WTC11 (cell line): ENCODE results near the gene TMEM269. TPM values are rescaled to one million over a fixed set of nuclear protein-coding genes. Genes with fewer than 3 reads are reported as not detected.

Source experiments
- ATAC-seq: fragments of 200-7000 bp; cut with Tn5 transposase; 2 replicates; pipeline ENCODE4 v1.10.0; 2021; ENCODE audit warnings: mild to moderate bottlenecking, moderate library complexity
- CTCF ChIA-PET: fragments of 300-600 bp; sonication (Branson Sonifier 250); formaldehyde crosslinking; loops from one replicate; lab custom pipeline; 2021; ENCODE audit warnings: antibody characterized with exemption; lab: Charles Lee
- POLR2A ChIA-PET: fragments of 350-600 bp; sonication (Branson Sonifier 250); formaldehyde crosslinking; loops from one replicate; lab custom pipeline; 2021; ENCODE audit warnings: antibody characterized with exemption; lab: Charles Lee
- DNase-seq: peaks from one replicate; pipeline ENCODE4 v3.0.0; 2021; ENCODE audit warnings: low spot score
- H3K27ac Mint-ChIP-seq: 2 replicates; pipeline ENCODE4 v1.8.0; 2021; ENCODE audit warnings: mixed read lengths
- H3K27me3 Mint-ChIP-seq: 2 replicates; pipeline ENCODE4 v1.8.0; 2021; ENCODE audit warnings: low read depth, mild to moderate bottlenecking, moderate library complexity, mixed read lengths
- H3K36me3 Mint-ChIP-seq: 2 replicates; pipeline ENCODE4 v1.8.0; 2021; ENCODE audit warnings: mixed read lengths
- H3K4me1 Mint-ChIP-seq: 2 replicates; pipeline ENCODE4 v1.8.0; 2022; ENCODE audit warnings: mixed read lengths
- H3K4me3 Mint-ChIP-seq: 2 replicates; pipeline ENCODE4 v1.8.0; 2021; ENCODE audit warnings: mild to moderate bottlenecking, moderate library complexity, mixed read lengths
- H3K9me3 Mint-ChIP-seq: 2 replicates; pipeline ENCODE4 v1.8.0; 2021; ENCODE audit warnings: mixed read lengths
- ATF1 ChIP-seq: sonication (generic); formaldehyde crosslinking; IDR thresholded peaks from 2 replicates; pipeline ENCODE4 v1.8.1; 2023; ENCODE audit warnings: mild to moderate bottlenecking, moderate library complexity, missing genetic modification reagents
- FOXJ3 ChIP-seq: sonication (generic); formaldehyde crosslinking; IDR thresholded peaks from 2 replicates; pipeline ENCODE4 v1.9.0; 2021; ENCODE audit warnings: missing genetic modification reagents, mild to moderate bottlenecking, borderline replicate concordance
- FOXP1 ChIP-seq: sonication (generic); formaldehyde crosslinking; IDR thresholded peaks from 2 replicates; pipeline ENCODE4 v1.8.0; 2022; ENCODE audit warnings: missing genetic modification reagents, mild to moderate bottlenecking, moderate library complexity, borderline replicate concordance
- GABPB1 ChIP-seq: sonication (generic); formaldehyde crosslinking; IDR thresholded peaks from 2 replicates; pipeline ENCODE4 v1.8.1; 2023; ENCODE audit warnings: mild to moderate bottlenecking, missing genetic modification reagents
- MYBL2 ChIP-seq: sonication (generic); formaldehyde crosslinking; IDR thresholded peaks from 2 replicates; pipeline ENCODE4 v1.8.1; 2023; ENCODE audit warnings: mild to moderate bottlenecking, moderate library complexity, missing genetic modification reagents
- NFYB ChIP-seq: sonication (generic); formaldehyde crosslinking; conservative IDR thresholded peaks from 2 replicates; pipeline ENCODE4 v1.8.0; 2022; ENCODE audit warnings: low read depth, missing genetic modification reagents
- NR3C1 ChIP-seq: sonication (generic); formaldehyde crosslinking; conservative IDR thresholded peaks from 2 replicates; pipeline ENCODE4 v1.8.1; 2023; ENCODE audit warnings: low read depth, mild to moderate bottlenecking, missing genetic modification reagents
- PRDM15 ChIP-seq: sonication (generic); formaldehyde crosslinking; IDR thresholded peaks from 2 replicates; pipeline ENCODE4 v1.8.0; 2022; ENCODE audit warnings: missing genetic modification reagents
- SMAD4 ChIP-seq: sonication (generic); formaldehyde crosslinking; IDR thresholded peaks from 2 replicates; pipeline ENCODE4 v1.8.0; 2022; ENCODE audit warnings: mild to moderate bottlenecking, missing genetic modification reagents
- ZNF232 ChIP-seq: sonication (generic); formaldehyde crosslinking; IDR thresholded peaks from 2 replicates; pipeline ENCODE4 v1.8.0; 2022; ENCODE audit warnings: mild to moderate bottlenecking, missing genetic modification reagents
- total RNA-seq: library from RNA; stranded (reverse); gene quantifications from 3 replicates; pipeline ENCODE4 v1.2.3, GENCODE V29; 2021
- TF ChIP-seq, protein P1 (sequence below): sonication (generic); formaldehyde crosslinking; IDR thresholded peaks from 2 replicates; pipeline ENCODE4 v1.8.1; 2022; ENCODE audit warnings: missing genetic modification reagents, borderline replicate concordance
- TF ChIP-seq, protein P2 (sequence below): fragments of 250-450 bp; sonication (Bioruptor Pico); IDR thresholded peaks from 2 replicates; pipeline ENCODE4 v1.9.0; 2021; ENCODE audit warnings: mild to moderate bottlenecking
- TF ChIP-seq, protein P3 (sequence below): sonication (generic); formaldehyde crosslinking; IDR thresholded peaks from 2 replicates; pipeline ENCODE4 v1.8.0; 2022; ENCODE audit warnings: mild to moderate bottlenecking, missing genetic modification reagents
- TF ChIP-seq, protein P4 (sequence below): sonication (generic); formaldehyde crosslinking; IDR thresholded peaks from 2 replicates; pipeline ENCODE4 v1.8.1; 2023; ENCODE audit warnings: mild to moderate bottlenecking, missing genetic modification reagents
- TF ChIP-seq, protein P5 (sequence below): sonication (generic); formaldehyde crosslinking; IDR thresholded peaks from 2 replicates; pipeline ENCODE4 v1.8.0; 2023; ENCODE audit warnings: missing genetic modification reagents

The TMEM269 gene
- total RNA-seq, 1 experiment from 2014 or later = 0.57 TPM

DNA sequence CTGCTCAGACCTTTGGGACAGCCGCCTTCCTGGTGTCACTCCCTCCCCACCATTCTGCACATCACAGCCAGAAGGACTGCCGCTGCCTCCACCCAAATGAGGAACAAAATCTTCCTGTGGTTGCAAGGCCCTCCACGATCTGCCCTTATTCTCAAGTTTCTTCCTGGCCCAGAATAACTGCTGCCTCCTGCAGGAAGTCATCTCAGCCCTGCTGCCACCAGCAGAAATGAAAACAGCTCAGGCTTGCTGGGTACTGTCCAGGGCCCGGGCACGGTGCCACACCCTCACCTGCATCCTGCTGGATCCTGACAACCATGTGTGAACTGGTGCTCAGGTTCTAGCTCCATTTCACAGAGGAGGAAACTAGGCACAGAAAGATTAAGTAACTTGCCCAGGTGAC lies 47.5 kb upstream of the TMEM269 start:
- ChIA-PET CTCF (interaction anchor here (1.2 to 2.5 kb wide), 4 partner anchors 10 to 159 kb away, joined by 3 to 13 read pairs (median 6); no protein-coding TSS in a partner anchor), POLR2A (no interaction called here)
- Mint-ChIP-seq H3K4me3 (no peak overlapping the region), H3K27me3 (no peaks in the 10 kb centered on the region), H3K9me3 (no peaks in the 10 kb centered on the region), H3K27ac (peak overlapping the region; percentile 17; the same call in 1 of the 2 replicates), H3K36me3 (no peaks in the 10 kb centered on the region), H3K4me1 (peaks cover 40% of the 10 kb centered on the region)
- ATAC-seq (no peak), DNase-seq (no peak)
- TF ChIP-seq, protein P1, sequence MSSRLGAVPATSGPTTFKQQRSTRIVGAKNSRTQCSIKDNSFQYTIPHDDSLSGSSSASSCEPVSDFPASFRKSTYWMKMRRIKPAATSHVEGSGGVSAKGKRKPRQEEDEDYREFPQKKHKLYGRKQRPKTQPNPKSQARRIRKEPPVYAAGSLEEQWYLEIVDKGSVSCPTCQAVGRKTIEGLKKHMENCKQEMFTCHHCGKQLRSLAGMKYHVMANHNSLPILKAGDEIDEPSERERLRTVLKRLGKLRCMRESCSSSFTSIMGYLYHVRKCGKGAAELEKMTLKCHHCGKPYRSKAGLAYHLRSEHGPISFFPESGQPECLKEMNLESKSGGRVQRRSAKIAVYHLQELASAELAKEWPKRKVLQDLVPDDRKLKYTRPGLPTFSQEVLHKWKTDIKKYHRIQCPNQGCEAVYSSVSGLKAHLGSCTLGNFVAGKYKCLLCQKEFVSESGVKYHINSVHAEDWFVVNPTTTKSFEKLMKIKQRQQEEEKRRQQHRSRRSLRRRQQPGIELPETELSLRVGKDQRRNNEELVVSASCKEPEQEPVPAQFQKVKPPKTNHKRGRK = no peak
- TF ChIP-seq FOXP1 (CRISPR knock-in tag) (no peak), ATF1 (CRISPR knock-in tag) (no peak), MYBL2 (CRISPR knock-in tag) (no peak), SMAD4 (CRISPR knock-in tag) (no peak), GABPB1 (CRISPR knock-in tag) (no peak)
- TF ChIP-seq, protein P2, sequence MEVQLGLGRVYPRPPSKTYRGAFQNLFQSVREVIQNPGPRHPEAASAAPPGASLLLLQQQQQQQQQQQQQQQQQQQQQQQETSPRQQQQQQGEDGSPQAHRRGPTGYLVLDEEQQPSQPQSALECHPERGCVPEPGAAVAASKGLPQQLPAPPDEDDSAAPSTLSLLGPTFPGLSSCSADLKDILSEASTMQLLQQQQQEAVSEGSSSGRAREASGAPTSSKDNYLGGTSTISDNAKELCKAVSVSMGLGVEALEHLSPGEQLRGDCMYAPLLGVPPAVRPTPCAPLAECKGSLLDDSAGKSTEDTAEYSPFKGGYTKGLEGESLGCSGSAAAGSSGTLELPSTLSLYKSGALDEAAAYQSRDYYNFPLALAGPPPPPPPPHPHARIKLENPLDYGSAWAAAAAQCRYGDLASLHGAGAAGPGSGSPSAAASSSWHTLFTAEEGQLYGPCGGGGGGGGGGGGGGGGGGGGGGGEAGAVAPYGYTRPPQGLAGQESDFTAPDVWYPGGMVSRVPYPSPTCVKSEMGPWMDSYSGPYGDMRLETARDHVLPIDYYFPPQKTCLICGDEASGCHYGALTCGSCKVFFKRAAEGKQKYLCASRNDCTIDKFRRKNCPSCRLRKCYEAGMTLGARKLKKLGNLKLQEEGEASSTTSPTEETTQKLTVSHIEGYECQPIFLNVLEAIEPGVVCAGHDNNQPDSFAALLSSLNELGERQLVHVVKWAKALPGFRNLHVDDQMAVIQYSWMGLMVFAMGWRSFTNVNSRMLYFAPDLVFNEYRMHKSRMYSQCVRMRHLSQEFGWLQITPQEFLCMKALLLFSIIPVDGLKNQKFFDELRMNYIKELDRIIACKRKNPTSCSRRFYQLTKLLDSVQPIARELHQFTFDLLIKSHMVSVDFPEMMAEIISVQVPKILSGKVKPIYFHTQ (CRISPR knock-in tag) = no peak
- TF ChIP-seq, protein P3, sequence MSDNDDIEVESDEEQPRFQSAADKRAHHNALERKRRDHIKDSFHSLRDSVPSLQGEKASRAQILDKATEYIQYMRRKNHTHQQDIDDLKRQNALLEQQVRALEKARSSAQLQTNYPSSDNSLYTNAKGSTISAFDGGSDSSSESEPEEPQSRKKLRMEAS (CRISPR knock-in tag) = no peak

- TF ChIP-seq, protein P3 (CRISPR knock-in tag) = no peak
- TF ChIP-seq NFYB (no peak), FOXJ3 (no peak), ZNF232 (no peak), NR3C1 (CRISPR knock-in tag) (no peak), ATF1 (CRISPR knock-in tag) (no peak), PRDM15 (no peak)
- TF ChIP-seq, protein P4, sequence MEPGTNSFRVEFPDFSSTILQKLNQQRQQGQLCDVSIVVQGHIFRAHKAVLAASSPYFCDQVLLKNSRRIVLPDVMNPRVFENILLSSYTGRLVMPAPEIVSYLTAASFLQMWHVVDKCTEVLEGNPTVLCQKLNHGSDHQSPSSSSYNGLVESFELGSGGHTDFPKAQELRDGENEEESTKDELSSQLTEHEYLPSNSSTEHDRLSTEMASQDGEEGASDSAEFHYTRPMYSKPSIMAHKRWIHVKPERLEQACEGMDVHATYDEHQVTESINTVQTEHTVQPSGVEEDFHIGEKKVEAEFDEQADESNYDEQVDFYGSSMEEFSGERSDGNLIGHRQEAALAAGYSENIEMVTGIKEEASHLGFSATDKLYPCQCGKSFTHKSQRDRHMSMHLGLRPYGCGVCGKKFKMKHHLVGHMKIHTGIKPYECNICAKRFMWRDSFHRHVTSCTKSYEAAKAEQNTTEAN (CRISPR knock-in tag) = no peak
- TF ChIP-seq, protein P5, sequence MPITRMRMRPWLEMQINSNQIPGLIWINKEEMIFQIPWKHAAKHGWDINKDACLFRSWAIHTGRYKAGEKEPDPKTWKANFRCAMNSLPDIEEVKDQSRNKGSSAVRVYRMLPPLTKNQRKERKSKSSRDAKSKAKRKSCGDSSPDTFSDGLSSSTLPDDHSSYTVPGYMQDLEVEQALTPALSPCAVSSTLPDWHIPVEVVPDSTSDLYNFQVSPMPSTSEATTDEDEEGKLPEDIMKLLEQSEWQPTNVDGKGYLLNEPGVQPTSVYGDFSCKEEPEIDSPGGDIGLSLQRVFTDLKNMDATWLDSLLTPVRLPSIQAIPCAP (CRISPR knock-in tag) = no peak
- Mint-ChIP-seq H3K4me1 (peaks cover 46% of the 10 kb centered on the region), H3K27me3 (no peaks in the 10 kb centered on the region), H3K36me3 (no peaks in the 10 kb centered on the region), H3K4me3 (no peak overlapping the region), H3K27ac (no peak overlapping the region), H3K9me3 (no peaks in the 10 kb centered on the region)
- DNase-seq (no peak), ATAC-seq (no peak)
- POLR2A ChIA-PET = no interaction called here
- CTCF ChIA-PET = interaction anchor here (0.9 to 2.5 kb wide), 4 partner anchors 9 to 28 kb away, joined by 3 to 22 read pairs (median 8); no protein-coding TSS in a partner anchor
Measured at GRCh38 chr1:42737986-42738677, 46.7 kb upstream of the TMEM269 start.
